ENCODE results near the gene ABCB9.

DNA sequence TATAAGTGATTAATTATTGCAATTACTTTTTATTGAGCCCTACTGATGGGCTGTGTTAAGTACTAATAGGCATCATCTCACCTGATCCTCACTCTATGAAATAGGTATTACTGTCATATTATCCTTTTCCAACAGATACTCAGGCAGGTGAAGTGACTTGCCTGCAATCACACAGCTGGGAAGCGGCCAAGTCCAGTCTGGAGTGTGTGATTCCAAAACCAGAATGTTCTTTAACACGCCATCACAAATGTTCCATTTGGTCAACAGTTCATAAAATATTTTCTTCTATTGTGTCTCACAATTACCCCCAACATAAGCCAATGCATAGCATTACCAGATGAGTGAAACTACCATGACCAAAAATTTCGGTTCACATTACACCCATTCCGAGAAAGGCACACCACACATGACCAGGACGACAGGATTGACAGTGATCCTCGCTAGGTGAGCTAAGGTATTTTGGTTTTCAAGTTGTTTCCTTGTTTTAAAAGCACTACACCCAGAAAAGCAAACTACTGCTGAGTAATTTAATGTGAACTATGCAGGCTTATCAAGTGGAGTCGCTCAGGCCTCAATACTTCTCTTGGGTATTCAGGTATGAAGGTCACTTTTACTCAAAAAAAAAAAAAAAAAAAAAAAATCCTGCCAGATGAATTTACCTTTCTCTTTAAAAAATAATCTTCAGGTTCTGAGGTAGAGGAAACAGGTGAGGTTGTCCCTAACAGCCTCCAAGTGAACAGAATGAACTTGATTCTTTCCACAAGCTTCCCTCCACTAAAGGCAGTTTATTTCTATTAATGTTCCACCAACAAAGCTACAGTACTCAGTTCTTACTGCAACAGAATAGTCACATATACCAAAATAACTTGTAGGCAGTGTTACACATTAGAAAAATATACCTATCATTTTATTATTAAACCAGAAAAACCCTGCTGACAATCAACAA is 72.8 kb downstream of the ABCB9 start:
- TF ChIP-seq, protein P1, sequence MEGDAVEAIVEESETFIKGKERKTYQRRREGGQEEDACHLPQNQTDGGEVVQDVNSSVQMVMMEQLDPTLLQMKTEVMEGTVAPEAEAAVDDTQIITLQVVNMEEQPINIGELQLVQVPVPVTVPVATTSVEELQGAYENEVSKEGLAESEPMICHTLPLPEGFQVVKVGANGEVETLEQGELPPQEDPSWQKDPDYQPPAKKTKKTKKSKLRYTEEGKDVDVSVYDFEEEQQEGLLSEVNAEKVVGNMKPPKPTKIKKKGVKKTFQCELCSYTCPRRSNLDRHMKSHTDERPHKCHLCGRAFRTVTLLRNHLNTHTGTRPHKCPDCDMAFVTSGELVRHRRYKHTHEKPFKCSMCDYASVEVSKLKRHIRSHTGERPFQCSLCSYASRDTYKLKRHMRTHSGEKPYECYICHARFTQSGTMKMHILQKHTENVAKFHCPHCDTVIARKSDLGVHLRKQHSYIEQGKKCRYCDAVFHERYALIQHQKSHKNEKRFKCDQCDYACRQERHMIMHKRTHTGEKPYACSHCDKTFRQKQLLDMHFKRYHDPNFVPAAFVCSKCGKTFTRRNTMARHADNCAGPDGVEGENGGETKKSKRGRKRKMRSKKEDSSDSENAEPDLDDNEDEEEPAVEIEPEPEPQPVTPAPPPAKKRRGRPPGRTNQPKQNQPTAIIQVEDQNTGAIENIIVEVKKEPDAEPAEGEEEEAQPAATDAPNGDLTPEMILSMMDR (IDR thresholded peaks at IDR 0.05), result no peak
- no peak for TF ChIP-seq EP300 (IDR thresholded peaks at IDR 0.05; ENCODE audit: low read depth)
- TF ChIP-seq POLR2A (IDR thresholded peaks at IDR 0.05), result peak; percentile 23
- TF ChIP-seq POLR2AphosphoS5 (IDR thresholded peaks at IDR 0.05), result peak in 2 of 3 donors; percentile 56 to 71
